NCI-H774 (cell line): Measurements from ENCODE around the gene MPDU1.
A peak's percentile ranks its signal among the peaks of the same experiment; 100 is the strongest.
"Not testable (repeated sequence)": the region's sequence is repeated elsewhere in the genome, so short reads cannot be mapped to it uniquely, and the experiment has no call there.

Source experiments
- DNase-seq: peaks from one replicate; lab custom pipeline; 2025; lab: John Stamatoyannopoulos, UW

Gene MPDU1

GRCh38 chr17:7614425-7615264 is 31.0 kb downstream of the MPDU1 start, which contains the start of gene FXR2:
FXR2 (minus strand) TSS chr17:7614897; CDS start chr17:7614532, 365 bp downstream.
- peak; percentile 93 for DNase-seq

- no peak for DNase-seq
Observed at GRCh38 chr17:7615265-7615747, 31.7 kb downstream of the MPDU1 start.

GRCh38 chr17:7618608-7619007 is 35.0 kb downstream of the MPDU1 start:
- DNase-seq = no peak

GRCh38 chr17:7620835-7621234 is 37.2 kb downstream of the MPDU1 start:
- no peak for DNase-seq

GRCh38 chr17:7623661-7624060 is 40.0 kb downstream of the MPDU1 start:
- DNase-seq = no peak

GRCh38 chr17:7625749-7626148 is 42.1 kb downstream of the MPDU1 start:
- not testable (repeated sequence) for DNase-seq

GRCh38 chr17:7626307-7626706 is 42.7 kb downstream of the MPDU1 start:
- no peak for DNase-seq

GRCh38 chr17:7626956-7627249 is 43.3 kb downstream of the MPDU1 start:
- DNase-seq = no peak

GRCh38 chr17:7627250-7628121 is 43.8 kb downstream of the MPDU1 start, which contains the start of gene SAT2:
SAT2 (minus strand) TSS chr17:7627821; CDS start chr17:7627635, 186 bp downstream.
- DNase-seq = peak; percentile 54

- no peak for DNase-seq
Observed at GRCh38 chr17:7629939-7630571, 46.4 kb downstream of the MPDU1 start, which contains the start of gene SHBG. SHBG (plus strand) TSS chr17:7630135; CDS start chr17:7630173, 38 bp downstream.

GRCh38 chr17:7631398-7632380 is 48.0 kb downstream of the MPDU1 start:
- DNase-seq = no peak

GRCh38 chr17:7632492-7632894 is 48.8 kb downstream of the MPDU1 start:
- DNase-seq = no peak

GRCh38 chr17:7633093-7633492 is 49.4 kb downstream of the MPDU1 start:
- DNase-seq = no peak

GRCh38 chr17:7634384-7634783 is 50.7 kb downstream of the MPDU1 start:
- DNase-seq = no peak

GRCh38 chr17:7636163-7636562 is 52.5 kb downstream of the MPDU1 start:
- DNase-seq = no peak
